ENCODE results near the gene BPIFA1. TPM values are rescaled to one million over a fixed set of nuclear protein-coding genes. Genes with fewer than 3 reads are reported as not detected.

Gene BPIFA1
- total and polyA plus RNA-seq, 2 experiments from 2014 or later: not detected

DNA sequence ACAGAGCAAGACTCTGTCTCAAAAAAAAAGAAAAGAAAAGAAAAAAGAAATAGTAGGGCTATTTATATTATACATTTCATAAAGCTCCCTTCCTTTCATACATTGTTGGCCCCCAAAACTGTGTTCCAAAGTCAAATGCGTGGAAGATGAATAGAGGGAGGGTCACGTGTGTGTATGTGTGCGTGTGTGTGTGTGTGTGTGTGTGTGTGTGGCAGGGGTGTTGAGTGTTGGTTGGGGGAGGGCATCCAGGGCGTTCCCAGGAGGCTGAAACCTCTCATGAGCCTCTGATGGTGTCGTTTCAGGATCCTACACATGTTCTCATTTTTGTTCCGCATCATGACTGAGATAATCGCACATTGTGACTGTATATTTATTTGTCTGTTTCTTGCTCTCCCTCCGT, 39.4 kb downstream of the BPIFA1 start:
- TF ChIP-seq, protein P1, sequence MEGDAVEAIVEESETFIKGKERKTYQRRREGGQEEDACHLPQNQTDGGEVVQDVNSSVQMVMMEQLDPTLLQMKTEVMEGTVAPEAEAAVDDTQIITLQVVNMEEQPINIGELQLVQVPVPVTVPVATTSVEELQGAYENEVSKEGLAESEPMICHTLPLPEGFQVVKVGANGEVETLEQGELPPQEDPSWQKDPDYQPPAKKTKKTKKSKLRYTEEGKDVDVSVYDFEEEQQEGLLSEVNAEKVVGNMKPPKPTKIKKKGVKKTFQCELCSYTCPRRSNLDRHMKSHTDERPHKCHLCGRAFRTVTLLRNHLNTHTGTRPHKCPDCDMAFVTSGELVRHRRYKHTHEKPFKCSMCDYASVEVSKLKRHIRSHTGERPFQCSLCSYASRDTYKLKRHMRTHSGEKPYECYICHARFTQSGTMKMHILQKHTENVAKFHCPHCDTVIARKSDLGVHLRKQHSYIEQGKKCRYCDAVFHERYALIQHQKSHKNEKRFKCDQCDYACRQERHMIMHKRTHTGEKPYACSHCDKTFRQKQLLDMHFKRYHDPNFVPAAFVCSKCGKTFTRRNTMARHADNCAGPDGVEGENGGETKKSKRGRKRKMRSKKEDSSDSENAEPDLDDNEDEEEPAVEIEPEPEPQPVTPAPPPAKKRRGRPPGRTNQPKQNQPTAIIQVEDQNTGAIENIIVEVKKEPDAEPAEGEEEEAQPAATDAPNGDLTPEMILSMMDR (conservative IDR thresholded peaks at IDR 0.05; ENCODE audit: low read depth in 2 of 2): no peak
- no peak for TF ChIP-seq POLR2AphosphoS5 (IDR thresholded peaks at IDR 0.05; ENCODE audit: low read depth)
- no peak for TF ChIP-seq STAT1 (IDR thresholded peaks at IDR 0.05; ENCODE audit: unreplicated experiment)
- TF ChIP-seq ETS1 (IDR thresholded peaks at IDR 0.05): no peak
- TF ChIP-seq ZNF114 (CRISPR knock-in tag; IDR thresholded peaks at IDR 0.05): no peak
- no peak for TF ChIP-seq NANOG (IDR thresholded peaks at IDR 0.05; ENCODE audit: borderline replicate concordance)
- no peak for TF ChIP-seq CREB1 (CRISPR knock-in tag; IDR thresholded peaks at IDR 0.05; ENCODE audit: low read depth)
- no peak for TF ChIP-seq EZH2phosphoT487 (IDR thresholded peaks at IDR 0.05; ENCODE audit: unreplicated experiment)
- TF ChIP-seq EZH2 (IDR thresholded peaks at IDR 0.05; ENCODE audit: low read depth, unreplicated experiment): no peak
- TF ChIP-seq, protein P2, sequence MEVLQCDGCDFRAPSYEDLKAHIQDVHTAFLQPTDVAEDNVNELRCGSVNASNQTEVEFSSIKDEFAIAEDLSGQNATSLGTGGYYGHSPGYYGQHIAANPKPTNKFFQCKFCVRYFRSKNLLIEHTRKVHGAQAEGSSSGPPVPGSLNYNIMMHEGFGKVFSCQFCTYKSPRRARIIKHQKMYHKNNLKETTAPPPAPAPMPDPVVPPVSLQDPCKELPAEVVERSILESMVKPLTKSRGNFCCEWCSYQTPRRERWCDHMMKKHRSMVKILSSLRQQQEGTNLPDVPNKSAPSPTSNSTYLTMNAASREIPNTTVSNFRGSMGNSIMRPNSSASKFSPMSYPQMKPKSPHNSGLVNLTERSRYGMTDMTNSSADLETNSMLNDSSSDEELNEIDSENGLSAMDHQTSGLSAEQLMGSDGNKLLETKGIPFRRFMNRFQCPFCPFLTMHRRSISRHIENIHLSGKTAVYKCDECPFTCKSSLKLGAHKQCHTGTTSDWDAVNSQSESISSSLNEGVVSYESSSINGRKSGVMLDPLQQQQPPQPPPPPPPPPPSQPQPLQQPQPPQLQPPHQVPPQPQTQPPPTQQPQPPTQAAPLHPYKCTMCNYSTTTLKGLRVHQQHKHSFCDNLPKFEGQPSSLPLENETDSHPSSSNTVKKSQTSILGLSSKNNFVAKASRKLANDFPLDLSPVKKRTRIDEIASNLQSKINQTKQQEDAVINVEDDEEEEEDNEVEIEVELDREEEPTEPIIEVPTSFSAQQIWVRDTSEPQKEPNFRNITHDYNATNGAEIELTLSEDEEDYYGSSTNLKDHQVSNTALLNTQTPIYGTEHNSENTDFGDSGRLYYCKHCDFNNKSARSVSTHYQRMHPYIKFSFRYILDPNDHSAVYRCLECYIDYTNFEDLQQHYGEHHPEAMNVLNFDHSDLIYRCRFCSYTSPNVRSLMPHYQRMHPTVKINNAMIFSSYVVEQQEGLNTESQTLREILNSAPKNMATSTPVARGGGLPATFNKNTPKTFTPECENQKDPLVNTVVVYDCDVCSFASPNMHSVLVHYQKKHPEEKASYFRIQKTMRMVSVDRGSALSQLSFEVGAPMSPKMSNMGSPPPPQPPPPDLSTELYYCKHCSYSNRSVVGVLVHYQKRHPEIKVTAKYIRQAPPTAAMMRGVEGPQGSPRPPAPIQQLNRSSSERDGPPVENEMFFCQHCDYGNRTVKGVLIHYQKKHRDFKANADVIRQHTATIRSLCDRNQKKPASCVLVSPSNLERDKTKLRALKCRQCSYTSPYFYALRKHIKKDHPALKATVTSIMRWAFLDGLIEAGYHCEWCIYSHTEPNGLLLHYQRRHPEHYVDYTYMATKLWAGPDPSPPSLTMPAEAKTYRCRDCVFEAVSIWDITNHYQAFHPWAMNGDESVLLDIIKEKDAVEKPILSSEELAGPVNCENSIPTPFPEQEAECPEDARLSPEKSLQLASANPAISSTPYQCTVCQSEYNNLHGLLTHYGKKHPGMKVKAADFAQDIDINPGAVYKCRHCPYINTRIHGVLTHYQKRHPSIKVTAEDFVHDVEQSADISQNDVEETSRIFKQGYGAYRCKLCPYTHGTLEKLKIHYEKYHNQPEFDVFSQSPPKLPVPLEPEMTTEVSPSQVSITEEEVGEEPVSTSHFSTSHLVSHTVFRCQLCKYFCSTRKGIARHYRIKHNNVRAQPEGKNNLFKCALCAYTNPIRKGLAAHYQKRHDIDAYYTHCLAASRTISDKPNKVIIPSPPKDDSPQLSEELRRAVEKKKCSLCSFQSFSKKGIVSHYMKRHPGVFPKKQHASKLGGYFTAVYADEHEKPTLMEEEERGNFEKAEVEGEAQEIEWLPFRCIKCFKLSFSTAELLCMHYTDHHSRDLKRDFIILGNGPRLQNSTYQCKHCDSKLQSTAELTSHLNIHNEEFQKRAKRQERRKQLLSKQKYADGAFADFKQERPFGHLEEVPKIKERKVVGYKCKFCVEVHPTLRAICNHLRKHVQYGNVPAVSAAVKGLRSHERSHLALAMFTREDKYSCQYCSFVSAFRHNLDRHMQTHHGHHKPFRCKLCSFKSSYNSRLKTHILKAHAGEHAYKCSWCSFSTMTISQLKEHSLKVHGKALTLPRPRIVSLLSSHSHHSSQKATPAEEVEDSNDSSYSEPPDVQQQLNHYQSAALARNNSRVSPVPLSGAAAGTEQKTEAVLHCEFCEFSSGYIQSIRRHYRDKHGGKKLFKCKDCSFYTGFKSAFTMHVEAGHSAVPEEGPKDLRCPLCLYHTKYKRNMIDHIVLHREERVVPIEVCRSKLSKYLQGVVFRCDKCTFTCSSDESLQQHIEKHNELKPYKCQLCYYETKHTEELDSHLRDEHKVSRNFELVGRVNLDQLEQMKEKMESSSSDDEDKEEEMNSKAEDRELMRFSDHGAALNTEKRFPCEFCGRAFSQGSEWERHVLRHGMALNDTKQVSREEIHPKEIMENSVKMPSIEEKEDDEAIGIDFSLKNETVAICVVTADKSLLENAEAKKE (CRISPR knock-in tag; IDR thresholded peaks at IDR 0.05): no peak
- no peak for TF ChIP-seq JUNB (IDR thresholded peaks at IDR 0.05; ENCODE audit: unreplicated experiment)
- TF ChIP-seq, protein P3, sequence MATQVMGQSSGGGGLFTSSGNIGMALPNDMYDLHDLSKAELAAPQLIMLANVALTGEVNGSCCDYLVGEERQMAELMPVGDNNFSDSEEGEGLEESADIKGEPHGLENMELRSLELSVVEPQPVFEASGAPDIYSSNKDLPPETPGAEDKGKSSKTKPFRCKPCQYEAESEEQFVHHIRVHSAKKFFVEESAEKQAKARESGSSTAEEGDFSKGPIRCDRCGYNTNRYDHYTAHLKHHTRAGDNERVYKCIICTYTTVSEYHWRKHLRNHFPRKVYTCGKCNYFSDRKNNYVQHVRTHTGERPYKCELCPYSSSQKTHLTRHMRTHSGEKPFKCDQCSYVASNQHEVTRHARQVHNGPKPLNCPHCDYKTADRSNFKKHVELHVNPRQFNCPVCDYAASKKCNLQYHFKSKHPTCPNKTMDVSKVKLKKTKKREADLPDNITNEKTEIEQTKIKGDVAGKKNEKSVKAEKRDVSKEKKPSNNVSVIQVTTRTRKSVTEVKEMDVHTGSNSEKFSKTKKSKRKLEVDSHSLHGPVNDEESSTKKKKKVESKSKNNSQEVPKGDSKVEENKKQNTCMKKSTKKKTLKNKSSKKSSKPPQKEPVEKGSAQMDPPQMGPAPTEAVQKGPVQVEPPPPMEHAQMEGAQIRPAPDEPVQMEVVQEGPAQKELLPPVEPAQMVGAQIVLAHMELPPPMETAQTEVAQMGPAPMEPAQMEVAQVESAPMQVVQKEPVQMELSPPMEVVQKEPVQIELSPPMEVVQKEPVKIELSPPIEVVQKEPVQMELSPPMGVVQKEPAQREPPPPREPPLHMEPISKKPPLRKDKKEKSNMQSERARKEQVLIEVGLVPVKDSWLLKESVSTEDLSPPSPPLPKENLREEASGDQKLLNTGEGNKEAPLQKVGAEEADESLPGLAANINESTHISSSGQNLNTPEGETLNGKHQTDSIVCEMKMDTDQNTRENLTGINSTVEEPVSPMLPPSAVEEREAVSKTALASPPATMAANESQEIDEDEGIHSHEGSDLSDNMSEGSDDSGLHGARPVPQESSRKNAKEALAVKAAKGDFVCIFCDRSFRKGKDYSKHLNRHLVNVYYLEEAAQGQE (IDR thresholded peaks at IDR 0.05; ENCODE audit: unreplicated experiment): no peak
- TF ChIP-seq ZNF331 (CRISPR knock-in tag; IDR thresholded peaks at IDR 0.05; ENCODE audit: low read depth): no peak
- Histone ChIP-seq H3K9me2 (ENCODE audit: insufficient read depth) (no peaks in the 10 kb centered on the region), H3K27ac (ENCODE audit: low read depth) (no peak overlapping the region), H3K79me2 (replicated peaks; ENCODE audit: insufficient read depth) (no peaks in the 10 kb centered on the region), H3F3A (replicated peaks; ENCODE audit: low read depth) (no peaks in the 10 kb centered on the region), H3K27me3 (ENCODE audit: insufficient read depth) (no peaks in the 10 kb centered on the region), H3K4me3 (no peak overlapping the region), H4K20me1 (replicated peaks; ENCODE audit: insufficient read depth) (no peaks in the 10 kb centered on the region), H2AFZ (no peak overlapping the region), H3K4me1 (ENCODE audit: insufficient read depth) (0 out of 2 replicates have a peak, but pooled peaks cover 8% of the 10 kb centered on the region), H3K4me2 (no peak overlapping the region), H3K36me3 (ENCODE audit: insufficient read depth) (no peaks in the 10 kb centered on the region)
- Mint-ChIP-seq H3K36me3 (ENCODE audit: low read depth) (no peaks in the 10 kb centered on the region), H3K4me1 (peaks cover 23% of the 10 kb centered on the region), H3K27ac (no peak overlapping the region), H3K9me3 (no peaks in the 10 kb centered on the region), H3K4me3 (no peak overlapping the region), H3K27me3 (ENCODE audit: insufficient read depth, low read depth, poor library complexity) (peaks cover 19% of the 10 kb centered on the region)
- ATAC-seq (no peak), DNase-seq (ENCODE audit: low spot score) (no peak)

Measured in GM23338 (cell line).